BLaER1 (cell line): Measurements from ENCODE around the gene NFIC.

Experiments
- H3K27ac ChIP-seq: shearing (Covaris generic); formaldehyde crosslinking; 2 replicates; pipeline ENCODE4 v1.8.1; 2022
- H3K27me3 ChIP-seq: shearing (Covaris generic); formaldehyde crosslinking; 2 replicates; pipeline ENCODE4 v1.8.1; 2022
- H3K36me3 ChIP-seq: shearing (Covaris generic); formaldehyde crosslinking; 2 replicates; pipeline ENCODE4 v1.8.1; 2022
- H3K4me1 ChIP-seq: shearing (Covaris generic); formaldehyde crosslinking; 2 replicates; pipeline ENCODE4 v1.8.1; 2022
- H3K4me2 ChIP-seq: shearing (Covaris generic); formaldehyde crosslinking; 2 replicates; pipeline ENCODE4 v1.8.1; 2022
- H3K4me3 ChIP-seq: shearing (Covaris generic); formaldehyde crosslinking; 2 replicates; pipeline ENCODE4 v1.8.1; 2022
- H3K9ac ChIP-seq: shearing (Covaris generic); formaldehyde crosslinking; 2 replicates; pipeline ENCODE4 v1.8.1; 2022
- H3K9me3 ChIP-seq: shearing (Covaris generic); formaldehyde crosslinking; 2 replicates; pipeline ENCODE4 v1.8.1; 2022
- H4K20me1 ChIP-seq: shearing (Covaris generic); formaldehyde crosslinking; 2 replicates; pipeline ENCODE4 v1.8.1; 2022
- Cebpa-rat ChIP-seq: shearing (Covaris generic); IDR thresholded peaks from 2 replicates; pipeline ENCODE4 v1.8.1; 2022

The NFIC gene

DNA sequence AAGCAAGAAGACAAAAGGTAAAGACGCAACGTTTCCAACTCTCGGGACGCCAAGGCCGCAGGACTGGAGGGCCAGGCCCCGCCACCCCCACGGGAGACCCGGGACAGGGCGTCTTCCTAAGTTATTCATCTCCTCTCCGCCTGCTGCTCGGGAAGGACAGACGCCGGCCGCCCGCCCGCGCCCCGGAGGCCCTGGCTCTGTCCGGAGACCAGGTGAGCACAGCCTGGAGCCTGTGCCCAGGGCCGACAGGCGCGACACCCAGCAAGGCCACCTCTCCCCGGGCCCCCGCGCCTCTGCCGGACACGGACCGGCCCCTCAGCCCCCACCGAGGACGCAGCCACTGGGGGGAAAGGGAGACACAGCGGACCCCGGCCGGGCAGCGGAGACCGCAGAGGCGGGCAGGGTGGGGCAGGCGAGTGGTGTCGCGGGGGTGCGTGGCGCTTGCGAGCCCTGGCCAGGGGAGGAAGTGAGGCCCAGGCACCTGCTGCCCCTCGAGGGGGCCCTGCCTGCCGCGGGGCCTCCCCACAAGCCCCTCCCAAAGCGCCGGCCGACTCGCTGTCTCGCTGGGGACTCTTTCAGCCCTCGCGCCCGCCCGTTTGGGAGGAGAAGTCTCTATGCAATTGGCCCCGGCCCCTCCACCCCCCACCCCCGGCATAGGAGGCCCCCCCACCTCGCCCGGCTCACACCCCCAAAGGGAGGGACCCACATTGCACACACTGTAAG lies 96.8 kb downstream of the NFIC start:
- H3K4me2 ChIP-seq, result no peak overlapping the region
- H3K27me3 ChIP-seq, result no peaks in the 10 kb centered on the region
- no peak for TF ChIP-seq Cebpa-rat
- H3K4me1 ChIP-seq, result peaks cover 20% of the 10 kb centered on the region
- H3K36me3 ChIP-seq, result peaks cover 58% of the 10 kb centered on the region
- no peak overlapping the region for H3K27ac ChIP-seq
- H4K20me1 ChIP-seq, result peaks cover 38% of the 10 kb centered on the region
- no peak overlapping the region for H3K9ac ChIP-seq
- peaks cover 9% of the 10 kb centered on the region for H3K9me3 ChIP-seq
- no peak overlapping the region for H3K4me3 ChIP-seq

DNA sequence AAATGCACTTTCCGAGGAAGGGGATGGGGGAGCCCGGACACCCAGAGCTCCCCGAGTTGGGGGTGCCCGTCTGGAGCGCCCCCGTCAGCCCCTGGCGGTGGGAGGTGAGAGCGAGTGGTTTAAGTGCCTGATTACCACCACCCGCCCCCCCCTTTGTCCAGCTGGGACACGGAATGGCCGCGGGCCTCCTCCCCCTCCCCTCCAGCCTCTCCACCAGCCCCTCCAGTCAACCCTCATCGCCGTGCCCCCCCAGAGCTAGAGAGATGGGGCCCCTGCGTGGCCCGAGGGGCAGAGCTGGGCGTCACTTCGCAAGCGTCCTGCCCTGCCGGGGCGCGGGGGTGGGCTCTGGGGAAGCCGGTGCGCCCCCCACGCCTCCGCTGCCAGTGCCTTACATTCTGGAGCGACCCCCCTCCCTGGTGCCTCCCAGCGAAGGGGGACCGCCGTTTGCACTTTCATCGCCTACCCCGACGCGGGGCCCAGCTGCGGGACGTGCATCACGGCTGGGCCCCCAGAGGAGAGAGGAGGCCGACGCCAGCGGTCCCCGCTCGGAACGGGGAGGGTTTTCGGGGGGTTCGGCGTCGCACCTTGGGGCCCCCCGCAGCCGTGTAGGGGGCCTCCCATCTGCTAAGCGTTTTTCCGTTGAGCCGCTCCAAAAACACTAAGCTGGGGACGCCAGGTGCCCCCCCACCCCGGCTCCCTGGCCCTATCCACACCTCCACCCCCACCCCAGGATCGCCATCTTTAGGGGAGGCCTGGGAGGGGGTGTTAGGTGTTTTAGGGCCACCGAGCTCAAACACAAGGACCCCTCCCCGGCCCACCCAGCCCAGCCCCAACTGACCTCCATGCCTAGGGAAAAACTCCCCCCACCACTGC lies 97.6 kb downstream of the NFIC start:
- no peak overlapping the region for H3K27ac ChIP-seq
- no peak overlapping the region for H3K4me3 ChIP-seq
- peaks cover 30% of the 10 kb centered on the region for H4K20me1 ChIP-seq
- H3K4me2 ChIP-seq, result no peak overlapping the region
- peaks cover 58% of the 10 kb centered on the region for H3K36me3 ChIP-seq
- TF ChIP-seq Cebpa-rat, result no peak
- peaks cover 13% of the 10 kb centered on the region for H3K4me1 ChIP-seq
- H3K9ac ChIP-seq, result no peak overlapping the region
- H3K9me3 ChIP-seq, result peaks cover 9% of the 10 kb centered on the region
- no peaks in the 10 kb centered on the region for H3K27me3 ChIP-seq

DNA sequence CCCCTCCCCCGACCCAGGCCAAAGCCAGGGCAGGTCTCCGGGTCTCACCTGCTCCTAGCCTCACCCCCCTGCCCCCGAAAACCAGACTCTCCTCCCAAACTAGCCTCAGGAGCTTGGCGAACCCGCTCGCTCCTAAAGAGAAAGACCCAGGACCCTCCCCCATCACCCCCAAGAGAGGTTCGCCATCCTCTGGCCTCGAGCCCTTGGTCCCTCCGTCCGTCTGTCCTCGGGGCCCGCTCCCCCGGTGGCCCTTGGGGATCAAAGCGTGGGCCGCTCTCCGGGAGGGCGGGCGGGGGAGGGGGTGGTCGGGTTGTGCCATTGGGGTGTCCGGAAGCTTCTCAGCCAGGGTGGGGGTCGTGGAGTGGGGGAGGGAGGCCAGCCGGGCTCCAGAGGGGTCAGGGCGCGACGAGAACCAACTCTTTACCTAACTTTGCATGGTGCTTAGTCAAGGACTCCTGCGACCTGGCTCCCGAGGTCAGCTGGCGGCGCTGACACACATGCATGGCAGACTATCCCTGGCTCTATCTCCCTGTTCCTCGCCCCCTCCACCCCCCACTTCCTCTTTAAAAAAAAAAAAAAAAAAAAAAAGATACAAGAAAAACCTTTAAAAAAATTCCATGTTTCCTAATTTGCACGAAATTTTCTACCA lies 98.3 kb downstream of the NFIC start:
- H3K36me3 ChIP-seq, result peaks cover 56% of the 10 kb centered on the region
- peaks cover 30% of the 10 kb centered on the region for H4K20me1 ChIP-seq
- no peaks in the 10 kb centered on the region for H3K27me3 ChIP-seq
- no peak overlapping the region for H3K27ac ChIP-seq
- peaks cover 13% of the 10 kb centered on the region for H3K4me1 ChIP-seq
- no peak overlapping the region for H3K4me2 ChIP-seq
- H3K9me3 ChIP-seq, result peaks cover 9% of the 10 kb centered on the region
- H3K4me3 ChIP-seq, result no peak overlapping the region
- no peak for TF ChIP-seq Cebpa-rat
- no peak overlapping the region for H3K9ac ChIP-seq

DNA sequence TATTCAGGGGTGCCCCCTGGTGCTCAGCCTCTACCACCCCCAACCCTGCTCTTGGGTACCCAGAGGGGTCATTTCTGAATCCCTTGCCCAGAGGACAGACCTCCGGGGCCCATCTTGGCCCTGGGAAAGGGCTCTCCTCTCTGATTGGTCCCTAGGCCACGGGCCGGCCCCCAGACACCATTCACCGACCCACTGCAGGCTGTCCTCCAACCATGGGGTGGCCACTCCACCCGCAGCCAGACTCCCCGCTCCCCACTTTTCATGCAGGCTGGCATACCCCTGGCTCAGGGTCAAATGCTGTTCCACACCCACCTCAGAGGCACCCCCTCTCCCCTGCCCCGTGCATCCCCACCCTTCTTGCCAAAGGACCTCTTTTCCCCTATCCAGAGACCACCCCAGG lies 99.2 kb downstream of the NFIC start:
- Histone ChIP-seq H3K9me3 (peaks cover 9% of the 10 kb centered on the region), H3K9ac (no peak overlapping the region), H3K4me2 (no peak overlapping the region), H3K27me3 (no peaks in the 10 kb centered on the region), H3K4me1 (peaks cover 16% of the 10 kb centered on the region), H4K20me1 (peaks cover 32% of the 10 kb centered on the region), H3K36me3 (peaks cover 48% of the 10 kb centered on the region), H3K27ac (no peak overlapping the region), H3K4me3 (no peak overlapping the region)
- no peak for TF ChIP-seq Cebpa-rat

DNA sequence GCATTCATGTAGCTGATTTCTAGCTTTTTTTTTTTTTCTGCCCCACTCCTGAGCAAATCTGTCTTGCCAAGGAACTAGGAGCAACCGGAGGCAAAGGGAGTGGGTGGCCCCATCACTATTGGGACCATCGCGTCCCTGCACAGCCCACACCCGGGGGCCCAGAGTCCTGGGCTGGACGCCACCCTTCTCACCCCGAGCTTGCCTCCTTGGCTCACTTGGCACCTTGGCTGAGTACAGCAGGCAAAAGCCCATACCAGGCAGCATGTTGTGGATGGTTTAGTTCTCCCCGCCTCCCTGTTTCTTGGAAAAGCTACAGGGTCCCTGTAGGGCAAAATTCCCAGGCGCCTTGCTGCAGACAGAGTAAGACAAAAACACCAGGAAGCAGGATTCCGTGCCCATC lies 100.3 kb downstream of the NFIC start:
- Histone ChIP-seq H3K4me2 (no peak overlapping the region), H4K20me1 (peaks cover 34% of the 10 kb centered on the region), H3K36me3 (peaks cover 37% of the 10 kb centered on the region), H3K9ac (no peak overlapping the region), H3K9me3 (peaks cover 9% of the 10 kb centered on the region), H3K4me1 (peaks cover 27% of the 10 kb centered on the region), H3K27ac (no peak overlapping the region), H3K4me3 (no peak overlapping the region), H3K27me3 (no peaks in the 10 kb centered on the region)
- no peak for TF ChIP-seq Cebpa-rat

DNA sequence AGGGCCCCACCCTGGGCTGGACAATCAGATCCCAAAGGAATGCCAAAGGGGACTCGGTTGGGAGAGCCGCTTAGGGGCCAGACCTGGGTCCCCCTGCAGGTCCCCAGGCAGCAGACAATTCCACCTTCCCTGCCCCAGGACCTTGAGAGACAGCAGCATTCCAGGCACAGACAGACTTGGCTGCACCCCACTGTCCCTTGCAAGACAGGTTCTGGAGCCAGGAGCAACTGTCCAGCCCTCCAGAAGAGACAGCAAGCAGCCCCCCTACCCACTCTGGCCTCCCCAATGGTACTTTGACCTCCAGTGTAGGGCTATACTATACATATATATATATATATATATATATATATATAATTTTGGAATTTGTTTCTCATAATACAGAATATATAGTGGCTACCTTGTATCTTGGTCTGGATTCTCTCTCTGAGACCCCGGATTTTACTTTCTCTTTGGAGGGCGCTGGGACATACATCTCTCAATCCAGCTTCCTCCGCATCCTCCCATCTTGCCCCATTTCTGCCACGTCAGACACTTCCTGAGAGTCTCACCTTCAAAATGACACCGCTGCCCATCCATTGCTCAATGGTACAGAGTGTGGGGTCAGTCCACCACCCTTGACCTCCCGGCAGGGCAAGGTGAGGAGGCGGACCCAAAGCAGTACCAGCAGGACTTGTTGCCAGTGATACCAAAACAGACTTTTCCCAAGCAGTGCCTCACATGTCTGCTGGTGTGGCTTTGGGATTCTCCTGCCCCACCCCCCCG lies 101.2 kb downstream of the NFIC start:
- no peak for TF ChIP-seq Cebpa-rat
- Histone ChIP-seq H3K9ac (no peak overlapping the region), H3K4me3 (no peak overlapping the region), H4K20me1 (peaks cover 40% of the 10 kb centered on the region), H3K27ac (no peak overlapping the region), H3K9me3 (peaks cover 9% of the 10 kb centered on the region), H3K36me3 (peaks cover 32% of the 10 kb centered on the region), H3K4me2 (no peak overlapping the region), H3K27me3 (no peaks in the 10 kb centered on the region), H3K4me1 (peaks cover 36% of the 10 kb centered on the region)

DNA sequence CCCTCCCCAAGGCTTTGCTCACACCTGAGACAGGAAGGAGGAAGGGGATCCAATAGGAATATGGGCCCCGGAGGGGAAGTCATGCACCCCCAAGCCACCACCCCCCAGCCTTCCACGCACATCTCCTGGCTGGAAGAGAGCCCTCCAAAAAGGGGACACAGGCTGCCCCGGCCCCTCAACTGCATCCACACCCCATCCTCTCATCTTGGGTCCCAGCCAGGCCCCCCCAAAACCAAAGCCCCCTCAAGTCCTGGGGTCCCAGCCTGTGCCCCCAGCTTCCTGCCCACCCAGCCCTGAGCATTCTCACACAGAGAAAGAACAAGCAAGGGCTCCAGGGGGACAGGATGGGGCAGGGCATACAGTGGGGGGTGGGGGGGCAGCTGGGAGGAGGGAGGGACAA lies 101.8 kb downstream of the NFIC start:
- peaks cover 9% of the 10 kb centered on the region for H3K9me3 ChIP-seq
- H3K27me3 ChIP-seq, result no peaks in the 10 kb centered on the region

DNA sequence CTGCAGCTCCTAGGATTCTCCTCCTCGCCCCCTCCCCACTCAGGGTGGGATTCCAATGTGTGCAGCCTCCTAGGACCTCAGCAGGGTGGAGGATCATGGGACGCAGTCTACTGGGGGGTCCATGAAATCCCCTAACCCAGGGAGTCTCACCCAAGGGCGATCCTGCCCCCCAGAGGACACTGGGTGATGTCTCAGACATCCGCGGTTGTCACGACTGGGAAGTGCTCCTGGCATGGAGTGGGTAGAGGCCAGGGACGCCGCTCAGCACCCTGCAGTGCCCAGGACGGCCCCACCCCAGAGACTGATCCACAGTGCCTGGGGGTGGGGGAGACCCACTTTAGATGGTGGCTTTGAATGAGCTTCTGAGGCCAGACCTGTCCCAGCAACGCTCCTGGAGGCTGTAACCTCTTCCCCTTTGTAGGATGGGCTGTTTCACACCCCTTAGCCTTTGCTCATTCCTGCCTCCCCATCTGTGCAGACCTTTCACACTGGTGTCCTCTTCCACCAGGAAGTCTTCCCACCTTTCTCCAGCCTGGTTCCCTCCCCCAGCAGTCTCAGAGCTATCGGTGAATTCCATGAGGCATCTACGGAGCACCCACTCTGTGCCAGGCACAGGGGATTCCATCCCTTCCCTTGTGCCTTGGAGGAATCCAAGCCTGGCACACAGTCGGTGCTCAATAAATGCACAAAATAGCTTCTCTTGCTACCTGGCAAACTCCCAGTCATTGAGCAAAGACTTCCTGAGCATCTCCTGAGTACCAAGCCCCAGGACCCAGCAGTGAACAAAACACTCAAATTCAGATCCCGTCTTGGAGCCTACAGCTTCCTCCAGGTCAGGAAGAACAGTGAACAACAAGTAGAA lies 103.5 kb downstream of the NFIC start:
- Histone ChIP-seq H3K4me1 (peaks cover 48% of the 10 kb centered on the region), H3K27me3 (no peaks in the 10 kb centered on the region), H3K36me3 (peaks cover 35% of the 10 kb centered on the region), H3K27ac (no peak overlapping the region), H3K9ac (no peak overlapping the region), H3K4me3 (no peak overlapping the region), H4K20me1 (peaks cover 61% of the 10 kb centered on the region), H3K9me3 (peaks cover 9% of the 10 kb centered on the region), H3K4me2 (peak overlapping the region; percentile 18)
- TF ChIP-seq Cebpa-rat, result no peak

More for the DNA sequence above, 101.8 kb downstream of the NFIC start:
- Histone ChIP-seq H3K4me1 (peaks cover 42% of the 10 kb centered on the region), H3K4me3 (no peak overlapping the region), H4K20me1 (peaks cover 44% of the 10 kb centered on the region), H3K27ac (no peak overlapping the region), H3K36me3 (peaks cover 26% of the 10 kb centered on the region), H3K4me2 (no peak overlapping the region), H3K9ac (no peak overlapping the region)
- TF ChIP-seq Cebpa-rat, result no peak
